ENCODE measurements around the gene QRICH2. TPM values are rescaled to one million over a fixed set of nuclear protein-coding genes. Genes with fewer than 3 reads are reported as not detected.

QRICH2 gene
- total and polyA plus RNA-seq, 9 of the 15 experiments (the other 6 are each of a cell fraction or from before 2014, with no cell fraction given): 0.03 to 1.6 (median 0.81) TPM

- TF ChIP-seq REST (IDR thresholded peaks at IDR 0.05; ENCODE audit: borderline replicate concordance) (no peak), REST (CRISPR knock-in tag; IDR thresholded peaks at IDR 0.05; ENCODE audit: low read depth) (no peak), ZNF764 (CRISPR knock-in tag; IDR thresholded peaks at IDR 0.05; ENCODE audit: low read depth) (no peak), CBX1 (IDR thresholded peaks at IDR 0.05; ENCODE audit: low read depth) (no peak), ZNF444 (CRISPR knock-in tag; IDR thresholded peaks at IDR 0.05) (no peak)
These were observed 10.5 kb upstream of the QRICH2 start (continued) for GRCh38 chr17:76318586-76318985.

Measured in K562 (cell line).